ENCODE data around the gene CYTH4. TPM values are rescaled to one million over a fixed set of nuclear protein-coding genes. Genes with fewer than 3 reads are reported as not detected.

The CYTH4 gene
- total and polyA plus RNA-seq, 10 of the 15 experiments (the other 5 are each of a cell fraction or from before 2014, with no cell fraction given): 1.5 to 27.3 (median 16.9) TPM

- no peaks in the 10 kb centered on the region for H3K36me3 ChIP-seq (ENCODE audit: control insufficient read depth in 2 of 2, insufficient read depth in 2 of 2, low read length in 1 of 2)
- ChIA-PET CTCF (interaction anchor here (1.1 kb wide), 1 partner anchor 120 kb away, joined by 3 read pairs; no protein-coding TSS in a partner anchor), POLR2A (no interaction called here), RAD21 (ENCODE audit: unreplicated experiment) (no interaction called here), SMC1A (ENCODE audit: uncharacterized antibody, unreplicated experiment) (no interaction called here)
- no peak overlapping the region for H3K4me3 ChIP-seq
- in situ Hi-C loops (cut with MboI) (no loop called here), intact Hi-C loops (cut with micrococcal nuclease; ENCODE audit: unreplicated experiment) (no loop called here)
- TF ChIP-seq MXI1 (IDR thresholded peaks at IDR 0.05; ENCODE audit: low read depth, low read length) (no peak), USF2 (IDR thresholded peaks at IDR 0.05; ENCODE audit: borderline replicate concordance, low read depth, low read length) (no peak), RB1 (IDR thresholded peaks at IDR 0.05; ENCODE audit: borderline replicate concordance) (no peak), NRF1 (conservative IDR thresholded peaks at IDR 0.05; ENCODE audit: low read depth, low read length) (no peak), KLF5 (IDR thresholded peaks at IDR 0.05; ENCODE audit: partially characterized antibody) (no peak), MLLT1 (IDR thresholded peaks at IDR 0.05) (no peak), HDAC2 (IDR thresholded peaks at IDR 0.05) (no peak), SMAD5 (IDR thresholded peaks at IDR 0.05; ENCODE audit: low read depth) (no peak)
- TF ChIP-seq, protein P1, sequence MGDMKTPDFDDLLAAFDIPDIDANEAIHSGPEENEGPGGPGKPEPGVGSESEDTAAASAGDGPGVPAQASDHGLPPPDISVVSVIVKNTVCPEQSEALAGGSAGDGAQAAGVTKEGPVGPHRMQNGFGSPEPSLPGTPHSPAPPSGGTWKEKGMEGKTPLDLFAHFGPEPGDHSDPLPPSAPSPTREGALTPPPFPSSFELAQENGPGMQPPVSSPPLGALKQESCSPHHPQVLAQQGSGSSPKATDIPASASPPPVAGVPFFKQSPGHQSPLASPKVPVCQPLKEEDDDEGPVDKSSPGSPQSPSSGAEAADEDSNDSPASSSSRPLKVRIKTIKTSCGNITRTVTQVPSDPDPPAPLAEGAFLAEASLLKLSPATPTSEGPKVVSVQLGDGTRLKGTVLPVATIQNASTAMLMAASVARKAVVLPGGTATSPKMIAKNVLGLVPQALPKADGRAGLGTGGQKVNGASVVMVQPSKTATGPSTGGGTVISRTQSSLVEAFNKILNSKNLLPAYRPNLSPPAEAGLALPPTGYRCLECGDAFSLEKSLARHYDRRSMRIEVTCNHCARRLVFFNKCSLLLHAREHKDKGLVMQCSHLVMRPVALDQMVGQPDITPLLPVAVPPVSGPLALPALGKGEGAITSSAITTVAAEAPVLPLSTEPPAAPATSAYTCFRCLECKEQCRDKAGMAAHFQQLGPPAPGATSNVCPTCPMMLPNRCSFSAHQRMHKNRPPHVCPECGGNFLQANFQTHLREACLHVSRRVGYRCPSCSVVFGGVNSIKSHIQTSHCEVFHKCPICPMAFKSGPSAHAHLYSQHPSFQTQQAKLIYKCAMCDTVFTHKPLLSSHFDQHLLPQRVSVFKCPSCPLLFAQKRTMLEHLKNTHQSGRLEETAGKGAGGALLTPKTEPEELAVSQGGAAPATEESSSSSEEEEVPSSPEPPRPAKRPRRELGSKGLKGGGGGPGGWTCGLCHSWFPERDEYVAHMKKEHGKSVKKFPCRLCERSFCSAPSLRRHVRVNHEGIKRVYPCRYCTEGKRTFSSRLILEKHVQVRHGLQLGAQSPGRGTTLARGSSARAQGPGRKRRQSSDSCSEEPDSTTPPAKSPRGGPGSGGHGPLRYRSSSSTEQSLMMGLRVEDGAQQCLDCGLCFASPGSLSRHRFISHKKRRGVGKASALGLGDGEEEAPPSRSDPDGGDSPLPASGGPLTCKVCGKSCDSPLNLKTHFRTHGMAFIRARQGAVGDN (IDR thresholded peaks at IDR 0.05): no peak
- TF ChIP-seq, protein P2, sequence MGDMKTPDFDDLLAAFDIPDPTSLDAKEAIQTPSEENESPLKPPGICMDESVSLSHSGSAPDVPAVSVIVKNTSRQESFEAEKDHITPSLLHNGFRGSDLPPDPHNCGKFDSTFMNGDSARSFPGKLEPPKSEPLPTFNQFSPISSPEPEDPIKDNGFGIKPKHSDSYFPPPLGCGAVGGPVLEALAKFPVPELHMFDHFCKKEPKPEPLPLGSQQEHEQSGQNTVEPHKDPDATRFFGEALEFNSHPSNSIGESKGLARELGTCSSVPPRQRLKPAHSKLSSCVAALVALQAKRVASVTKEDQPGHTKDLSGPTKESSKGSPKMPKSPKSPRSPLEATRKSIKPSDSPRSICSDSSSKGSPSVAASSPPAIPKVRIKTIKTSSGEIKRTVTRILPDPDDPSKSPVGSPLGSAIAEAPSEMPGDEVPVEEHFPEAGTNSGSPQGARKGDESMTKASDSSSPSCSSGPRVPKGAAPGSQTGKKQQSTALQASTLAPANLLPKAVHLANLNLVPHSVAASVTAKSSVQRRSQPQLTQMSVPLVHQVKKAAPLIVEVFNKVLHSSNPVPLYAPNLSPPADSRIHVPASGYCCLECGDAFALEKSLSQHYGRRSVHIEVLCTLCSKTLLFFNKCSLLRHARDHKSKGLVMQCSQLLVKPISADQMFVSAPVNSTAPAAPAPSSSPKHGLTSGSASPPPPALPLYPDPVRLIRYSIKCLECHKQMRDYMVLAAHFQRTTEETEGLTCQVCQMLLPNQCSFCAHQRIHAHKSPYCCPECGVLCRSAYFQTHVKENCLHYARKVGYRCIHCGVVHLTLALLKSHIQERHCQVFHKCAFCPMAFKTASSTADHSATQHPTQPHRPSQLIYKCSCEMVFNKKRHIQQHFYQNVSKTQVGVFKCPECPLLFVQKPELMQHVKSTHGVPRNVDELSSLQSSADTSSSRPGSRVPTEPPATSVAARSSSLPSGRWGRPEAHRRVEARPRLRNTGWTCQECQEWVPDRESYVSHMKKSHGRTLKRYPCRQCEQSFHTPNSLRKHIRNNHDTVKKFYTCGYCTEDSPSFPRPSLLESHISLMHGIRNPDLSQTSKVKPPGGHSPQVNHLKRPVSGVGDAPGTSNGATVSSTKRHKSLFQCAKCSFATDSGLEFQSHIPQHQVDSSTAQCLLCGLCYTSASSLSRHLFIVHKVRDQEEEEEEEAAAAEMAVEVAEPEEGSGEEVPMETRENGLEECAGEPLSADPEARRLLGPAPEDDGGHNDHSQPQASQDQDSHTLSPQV (IDR thresholded peaks at IDR 0.05): no peak
- TF ChIP-seq, protein P3, sequence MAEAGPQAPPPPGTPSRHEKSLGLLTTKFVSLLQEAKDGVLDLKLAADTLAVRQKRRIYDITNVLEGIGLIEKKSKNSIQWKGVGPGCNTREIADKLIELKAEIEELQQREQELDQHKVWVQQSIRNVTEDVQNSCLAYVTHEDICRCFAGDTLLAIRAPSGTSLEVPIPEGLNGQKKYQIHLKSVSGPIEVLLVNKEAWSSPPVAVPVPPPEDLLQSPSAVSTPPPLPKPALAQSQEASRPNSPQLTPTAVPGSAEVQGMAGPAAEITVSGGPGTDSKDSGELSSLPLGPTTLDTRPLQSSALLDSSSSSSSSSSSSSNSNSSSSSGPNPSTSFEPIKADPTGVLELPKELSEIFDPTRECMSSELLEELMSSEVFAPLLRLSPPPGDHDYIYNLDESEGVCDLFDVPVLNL (IDR thresholded peaks at IDR 0.05; ENCODE audit: low read depth, low read length): no peak
- no peak for DNase-seq (ENCODE audit: low read depth, low spot score)
- no peaks in the 10 kb centered on the region for H3K9me3 ChIP-seq (replicated peaks; ENCODE audit: control insufficient read depth, insufficient read depth, low read length)
- no peak overlapping the region for H3K27ac ChIP-seq (ENCODE audit: control insufficient read depth, insufficient read depth)
- no peaks in the 10 kb centered on the region for H3K4me1 ChIP-seq (ENCODE audit: control insufficient read depth, insufficient read depth, low read length)
- no peak for FAIRE-seq
- no peaks in the 10 kb centered on the region for H3K79me2 ChIP-seq (ENCODE audit: control insufficient read depth, insufficient read depth, low read length)
- BruUV-seq (replicated peaks): no TSS peak
- no peak overlapping the region for H3K9ac ChIP-seq (ENCODE audit: control insufficient read depth, insufficient read depth, low read length)
- H2AFZ ChIP-seq (ENCODE audit: control insufficient read depth, low read depth, low read length): no peak overlapping the region
- H3K27me3 ChIP-seq (replicated peaks in 1 of 2; ENCODE audit: control insufficient read depth in 2 of 2, insufficient read depth in 2 of 2, low read length in 1 of 2): peaks cover 7 to 10% of the 10 kb centered on the region in 2 experiments; a peak in 3 of 4 replicates
- 16% methylated on average over 8 of the region's 21 CpGs for WGBS (ENCODE audit: insufficient coverage, insufficient replicate concordance, low lambda C conversion rate, missing lambda C conversion rate)
- H3K4me2 ChIP-seq (ENCODE audit: control insufficient read depth, insufficient read depth): no peak overlapping the region
- ATAC-seq: no peak
- H4K20me1 ChIP-seq (ENCODE audit: control insufficient read depth, insufficient read depth): no peaks in the 10 kb centered on the region
Observed at GRCh38 chr22:37325039-37325395, 42.7 kb downstream of the CYTH4 start.

All from GM12878 (cell line).